GM10266 (cell line): Measurements from ENCODE around the gene CDADC1.
A peak's percentile ranks its signal among the peaks of the same experiment; 100 is the strongest.

Experiments used
- DNase-seq: peaks from one replicate; pipeline ENCODE4 v3.0.0; 2012; ENCODE audit errors: extremely low spot score
- TF ChIP-seq, protein P1 (sequence below): IDR thresholded peaks from 2 replicates; pipeline ENCODE4 v1.5.1; 2012; ENCODE audit warnings: mild to moderate bottlenecking, low read depth; ENCODE audit not compliant: control insufficient read depth, insufficient read depth; ENCODE audit errors: missing control alignments

The CDADC1 gene

DNA sequence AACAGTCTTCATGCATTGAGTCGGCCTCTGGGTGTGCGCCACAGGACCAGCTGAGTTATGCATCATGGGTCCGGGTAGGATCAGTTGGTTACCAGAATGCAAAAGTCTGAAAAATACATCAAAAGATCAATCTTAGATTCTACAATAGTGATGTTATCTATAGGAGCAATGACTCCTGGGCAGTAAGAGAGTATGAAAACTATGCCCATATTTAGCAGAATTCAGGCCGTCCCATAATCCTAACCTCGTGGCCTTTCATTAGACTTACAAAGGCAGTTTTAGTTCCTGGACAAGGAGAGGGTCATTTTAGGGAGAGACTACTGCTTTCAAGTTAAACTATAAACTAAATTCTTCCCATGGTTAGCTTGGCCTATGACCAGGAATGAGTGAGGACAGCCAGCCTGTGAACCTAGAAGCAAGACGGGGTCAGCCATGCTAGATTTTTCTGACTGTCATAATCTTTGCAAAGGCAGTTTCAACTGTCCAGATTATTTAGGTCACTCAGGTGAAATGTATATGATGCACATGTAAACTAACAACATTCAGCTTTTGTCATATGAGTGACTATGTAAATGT lies 11.8 kb upstream of the CDADC1 start:
- DNase-seq: no peak
- TF ChIP-seq, protein P1, sequence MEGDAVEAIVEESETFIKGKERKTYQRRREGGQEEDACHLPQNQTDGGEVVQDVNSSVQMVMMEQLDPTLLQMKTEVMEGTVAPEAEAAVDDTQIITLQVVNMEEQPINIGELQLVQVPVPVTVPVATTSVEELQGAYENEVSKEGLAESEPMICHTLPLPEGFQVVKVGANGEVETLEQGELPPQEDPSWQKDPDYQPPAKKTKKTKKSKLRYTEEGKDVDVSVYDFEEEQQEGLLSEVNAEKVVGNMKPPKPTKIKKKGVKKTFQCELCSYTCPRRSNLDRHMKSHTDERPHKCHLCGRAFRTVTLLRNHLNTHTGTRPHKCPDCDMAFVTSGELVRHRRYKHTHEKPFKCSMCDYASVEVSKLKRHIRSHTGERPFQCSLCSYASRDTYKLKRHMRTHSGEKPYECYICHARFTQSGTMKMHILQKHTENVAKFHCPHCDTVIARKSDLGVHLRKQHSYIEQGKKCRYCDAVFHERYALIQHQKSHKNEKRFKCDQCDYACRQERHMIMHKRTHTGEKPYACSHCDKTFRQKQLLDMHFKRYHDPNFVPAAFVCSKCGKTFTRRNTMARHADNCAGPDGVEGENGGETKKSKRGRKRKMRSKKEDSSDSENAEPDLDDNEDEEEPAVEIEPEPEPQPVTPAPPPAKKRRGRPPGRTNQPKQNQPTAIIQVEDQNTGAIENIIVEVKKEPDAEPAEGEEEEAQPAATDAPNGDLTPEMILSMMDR: no peak

DNA sequence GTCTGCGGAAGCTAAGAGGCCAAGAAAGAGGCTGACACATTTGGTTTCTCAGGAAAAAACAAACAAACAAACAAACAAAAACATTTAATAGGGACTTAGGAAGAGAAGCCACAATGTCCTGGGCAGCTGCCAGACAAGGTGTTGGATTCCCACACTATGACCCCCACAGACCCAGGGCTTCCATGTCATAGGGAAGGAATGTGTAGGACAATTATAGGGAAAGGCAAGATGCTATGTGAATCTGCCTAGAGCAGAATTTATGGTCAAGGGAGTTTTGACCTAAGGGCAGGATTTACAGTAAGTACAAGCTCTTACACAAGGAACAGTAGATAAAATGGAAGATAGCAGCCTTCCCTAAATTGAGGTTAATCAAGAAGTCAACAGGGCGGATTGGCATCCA lies 9.1 kb upstream of the CDADC1 start:
- DNase-seq: no peak
- TF ChIP-seq, protein P1: no peak

DNA sequence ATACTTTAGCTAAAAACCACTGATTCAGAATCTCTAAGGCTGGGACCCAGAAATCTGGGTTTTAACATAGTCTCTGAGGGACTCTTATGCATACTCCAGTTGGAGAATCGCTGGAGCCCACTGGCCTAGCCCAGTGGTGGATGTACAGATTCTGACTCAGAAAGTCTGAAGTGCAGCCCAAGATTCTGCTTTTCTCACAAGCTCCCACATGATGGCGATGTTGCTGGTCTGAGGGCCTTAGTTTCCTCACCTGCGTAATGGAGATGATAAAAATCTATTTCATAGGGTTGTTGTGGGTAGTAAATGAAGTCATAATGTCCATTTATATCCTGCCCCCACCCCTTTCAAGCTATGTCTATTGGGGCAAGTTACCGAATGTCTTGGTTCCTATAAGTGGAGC lies 7.7 kb upstream of the CDADC1 start:
- TF ChIP-seq, protein P1: peak; percentile 70
- DNase-seq: peak; percentile 26

DNA sequence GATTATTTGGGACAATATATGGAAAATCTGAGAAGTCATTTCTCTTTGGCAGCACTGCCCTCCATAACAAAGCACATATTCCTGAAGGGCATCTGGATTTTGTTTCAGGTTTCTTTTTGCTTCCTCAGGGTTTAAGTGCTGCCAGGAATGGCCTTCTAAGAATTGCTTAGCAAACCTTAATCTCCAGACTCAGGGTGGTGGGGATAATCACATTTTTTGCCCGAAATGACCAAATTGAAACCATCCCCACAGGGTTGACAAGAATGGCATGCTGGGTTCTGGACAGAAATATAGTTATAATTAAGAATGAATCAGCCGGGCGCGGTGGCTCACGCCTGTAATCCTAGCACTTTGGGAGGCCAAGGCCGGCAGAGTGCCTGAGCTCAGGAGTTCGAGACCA lies 6.4 kb upstream of the CDADC1 start:
- no peak for DNase-seq

DNA sequence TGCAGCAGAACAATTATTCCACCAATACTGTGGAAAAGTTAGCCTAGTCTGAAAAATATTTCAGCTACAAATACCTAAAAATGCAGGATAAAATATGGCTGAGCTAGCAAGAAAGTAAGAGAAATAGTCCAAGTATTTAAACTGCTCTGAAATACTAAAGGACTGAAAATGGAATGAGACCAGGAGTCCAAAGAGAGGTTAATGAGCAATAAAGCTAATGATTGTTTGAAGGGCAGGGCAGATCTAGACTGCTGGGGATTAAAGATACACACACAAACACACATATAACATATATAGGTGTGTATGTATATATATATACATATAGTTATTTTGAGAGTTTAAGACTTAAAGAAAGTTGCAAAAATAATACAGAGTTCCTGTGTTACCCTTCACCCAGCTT lies 2.6 kb upstream of the CDADC1 start:
- TF ChIP-seq, protein P1: no peak
- no peak for DNase-seq

More for the DNA sequence above, 6.4 kb upstream of the CDADC1 start:
- TF ChIP-seq, protein P1: no peak

DNA sequence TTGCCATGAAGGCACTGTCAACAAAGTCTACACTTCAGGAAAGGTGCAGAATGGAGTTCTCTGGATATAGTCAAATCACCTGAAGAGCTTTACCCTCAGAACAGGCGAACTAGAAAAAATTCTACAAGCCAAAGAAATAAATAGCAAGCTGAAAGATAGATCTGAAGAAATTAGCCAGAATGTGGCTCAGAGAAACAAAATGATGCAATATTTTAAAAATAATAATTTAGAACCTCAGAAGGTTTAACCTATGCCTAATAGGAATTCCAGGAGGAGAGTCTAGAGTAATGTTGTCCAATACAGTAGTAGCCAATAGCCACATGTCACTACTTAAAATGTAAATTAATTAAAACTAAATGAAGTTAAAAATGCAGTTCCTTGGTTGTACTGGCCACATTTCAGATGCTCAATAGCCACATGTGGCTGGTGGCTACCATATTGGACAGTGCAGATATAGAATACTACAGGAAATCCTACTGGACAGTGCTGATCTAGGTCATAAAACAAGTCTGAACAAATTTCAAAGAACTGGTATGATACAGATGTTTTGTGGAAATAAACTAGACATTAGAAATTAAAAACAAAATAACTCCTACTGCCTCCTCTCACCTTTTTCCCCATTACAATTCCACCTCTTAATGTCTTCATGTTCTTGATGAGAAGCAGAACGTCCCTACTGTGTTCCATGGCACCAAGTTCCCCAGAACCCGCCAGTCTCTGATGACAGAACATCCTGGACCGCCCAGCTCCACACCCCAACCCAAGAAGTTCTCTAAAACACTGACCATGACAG lies 679 bp upstream of the CDADC1 start:
- TF ChIP-seq, protein P1: no peak
- no peak for DNase-seq

DNA sequence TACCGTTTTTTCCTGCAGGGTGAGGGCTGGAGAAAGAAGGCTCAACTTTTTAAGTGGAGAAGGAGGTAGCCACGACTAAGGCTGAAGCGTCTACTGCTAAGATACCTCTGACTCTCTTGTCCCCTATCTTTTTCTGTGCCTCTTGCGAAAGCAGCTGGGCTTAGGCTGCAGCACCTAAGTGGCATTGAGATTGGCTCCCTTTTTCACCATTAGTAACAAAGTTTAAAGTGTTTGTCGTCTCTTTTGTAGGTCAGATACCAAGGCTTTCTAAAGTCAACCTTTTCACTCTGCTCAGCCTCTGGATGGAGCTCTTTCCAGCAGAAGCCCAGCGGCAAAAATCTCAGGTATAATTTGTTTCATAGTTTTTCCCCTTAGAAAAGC lies 887 bp downstream of the CDADC1 start:
- TF ChIP-seq, protein P1: peak; percentile 16
- DNase-seq: no peak
